DMS53 (cell line): Measurements from ENCODE around the gene C3.
"Not testable (repeated sequence)": the region's sequence is repeated elsewhere in the genome, so short reads cannot be mapped to it uniquely, and the experiment has no call there.

Experiments used
- DNase-seq: peaks from one replicate; lab custom pipeline; 2025; lab: John Stamatoyannopoulos, UW

C3 gene

GRCh38 chr19:6720369-6721137, at the start of gene C3:
Gene C3, minus strand, starts transcription at chr19:6720650. Its CDS starts 61 bp downstream, at chr19:6720589.
- DNase-seq, result no peak

GRCh38 chr19:6769006-6769619, 48.7 kb upstream of the C3 start:
- no peak for DNase-seq

- DNase-seq, result no peak
Measured at GRCh38 chr19:6768236-6768785, 47.9 kb upstream of the C3 start.

- peak; percentile 73 for DNase-seq
Measured at GRCh38 chr19:6767357-6768235, 47.1 kb upstream of the C3 start, which contains the start of gene SH2D3A. Gene SH2D3A, minus strand, starts transcription at chr19:6767435. Its CDS starts 3,687 bp downstream, at chr19:6763748.

- DNase-seq, result peak; percentile 47
Measured at GRCh38 chr19:6767081-6767356, 46.6 kb upstream of the C3 start.

GRCh38 chr19:6766357-6767080, 46.1 kb upstream of the C3 start:
- peak; percentile 37 for DNase-seq

- peak; percentile 77 for DNase-seq
Measured at GRCh38 chr19:6765738-6766356, 45.4 kb upstream of the C3 start.

GRCh38 chr19:6762253-6762797, 41.9 kb upstream of the C3 start:
- not testable (repeated sequence) for DNase-seq

- DNase-seq, result peak; percentile 11
Measured at GRCh38 chr19:6761053-6761676, 40.7 kb upstream of the C3 start.

- DNase-seq, result no peak
Measured at GRCh38 chr19:6760606-6761005, 40.2 kb upstream of the C3 start.

GRCh38 chr19:6754653-6755463, 34.4 kb upstream of the C3 start:
- no peak for DNase-seq

- DNase-seq, result no peak
Measured at GRCh38 chr19:6754136-6754535, 33.7 kb upstream of the C3 start.

GRCh38 chr19:6753178-6754031, 33.0 kb upstream of the C3 start:
- DNase-seq, result peak; percentile 18

- no peak for DNase-seq
Measured at GRCh38 chr19:6752256-6753177, 32.1 kb upstream of the C3 start.

GRCh38 chr19:6751189-6751588, 30.7 kb upstream of the C3 start:
- no peak for DNase-seq

GRCh38 chr19:6750062-6750461, 29.6 kb upstream of the C3 start:
- DNase-seq, result no peak

- DNase-seq, result not testable (repeated sequence)
Measured at GRCh38 chr19:6748543-6748942, 28.1 kb upstream of the C3 start.

- no peak for DNase-seq
Measured at GRCh38 chr19:6745965-6746364, 25.5 kb upstream of the C3 start.
